GM12878 (cell line): ENCODE measurements around the gene RALB. TPM values are rescaled to one million over a fixed set of nuclear protein-coding genes. Genes with fewer than 3 reads are reported as not detected.

Experiments
- ATAC-seq: fragments of 200-7000 bp; cut with Tn5 transposase; 3 replicates; pipeline ENCODE4 v1.9.1; 2020; ENCODE audit warnings: mild to moderate bottlenecking, moderate library complexity
- BruUV-seq: library from RNA; stranded (reverse); fragments of 400-500 nt; replicated peaks from 2 replicates; lab custom pipeline; 2021; lab: Mats Ljungman, UMichigan
- CTCF ChIA-PET: fragments of 300-600 bp; sonication (Branson Sonifier 250); formaldehyde crosslinking; extraction: SDS; loops from one replicate; lab custom pipeline; 2021; ENCODE audit warnings: inconsistent platforms; lab: Yijun Ruan, JAX
- POLR2A ChIA-PET: fragments of 350-600 bp; formaldehyde crosslinking; extraction: SDS; loops from one replicate; lab custom pipeline; 2021; ENCODE audit warnings: inconsistent platforms; lab: Charles Lee
- RAD21 ChIA-PET: fragments of 300-600 bp; sonication (Branson Sonifier 250); formaldehyde crosslinking; loops from one replicate; lab custom pipeline; 2023; ENCODE audit warnings: antibody characterized with exemption; ENCODE audit not compliant: unreplicated experiment; lab: Charles Lee
- SMC1A ChIA-PET: fragments of 300-600 bp; sonication (Branson Sonifier 250); formaldehyde crosslinking; loops from one replicate; lab custom pipeline; 2023; ENCODE audit not compliant: unreplicated experiment, uncharacterized antibody; lab: Charles Lee
- DNase-seq: peaks from one replicate; pipeline ENCODE4 v3.0.0-alpha.2; 2011; ENCODE audit warnings: low read depth, low spot score
- FAIRE-seq: peaks from 3 replicates; lab custom pipeline; 2011; peaks lifted over from hg19 to GRCh38; lab: Jason Lieb, UNC
- H2AFZ ChIP-seq: 2 replicates; pipeline ENCODE4 v1.6.0; 2011; ENCODE audit warnings: low read depth, low read length, control low read depth; ENCODE audit not compliant: control insufficient read depth
- H3K27ac ChIP-seq: 2 replicates; pipeline ENCODE4 v1.5.1; 2011; ENCODE audit warnings: control low read depth; ENCODE audit not compliant: control insufficient read depth, insufficient read depth
- H3K27me3 ChIP-seq, 2 experiments: replicated peaks in 1 of 2; 2 replicates each; pipeline versions ENCODE4 v1.6.0 to v1.6.1; 2011; ENCODE audit warnings: low read length in 1 of 2; ENCODE audit not compliant: control insufficient read depth in 2 of 2, insufficient read depth in 2 of 2
- H3K36me3 ChIP-seq, 2 experiments: 2 replicates each; pipeline ENCODE4 v1.5.1; 2011; ENCODE audit warnings: low read length in 1 of 2; ENCODE audit not compliant: control insufficient read depth in 2 of 2, insufficient read depth in 2 of 2
- H3K4me1 ChIP-seq: 2 replicates; pipeline ENCODE4 v1.6.1; 2011; ENCODE audit warnings: mild to moderate bottlenecking, low read length, moderate library complexity, mixed read lengths; ENCODE audit not compliant: control insufficient read depth, insufficient read depth
- H3K4me2 ChIP-seq: 2 replicates; pipeline ENCODE4 v1.6.0; 2011; ENCODE audit warnings: control low read depth; ENCODE audit not compliant: control insufficient read depth, insufficient read depth
- H3K4me3 ChIP-seq: fragments of 200-600 bp; sonication (generic); 2 replicates; pipeline ENCODE4 v1.5.1; 2016
- H3K79me2 ChIP-seq: 2 replicates; pipeline ENCODE4 v1.6.0; 2011; ENCODE audit warnings: low read length; ENCODE audit not compliant: control insufficient read depth, insufficient read depth
- H3K9ac ChIP-seq: 2 replicates; pipeline ENCODE4 v1.8.0; 2011; ENCODE audit warnings: low read length, control low read depth, mixed read lengths; ENCODE audit not compliant: control insufficient read depth, insufficient read depth
- H3K9me3 ChIP-seq: replicated peaks from 3 replicates; pipeline ENCODE4 v1.5.1; 2011; ENCODE audit warnings: mild to moderate bottlenecking, low read length; ENCODE audit not compliant: control insufficient read depth, insufficient read depth
- H4K20me1 ChIP-seq: 2 replicates; pipeline ENCODE4 v1.6.0; 2011; ENCODE audit not compliant: control insufficient read depth, insufficient read depth
- BACH1 ChIP-seq: fragments of 450-650 bp; IDR thresholded peaks from 2 replicates; pipeline ENCODE4 v1.6.1; 2017; ENCODE audit warnings: mild to moderate bottlenecking, borderline replicate concordance
- CHD2 ChIP-seq: IDR thresholded peaks from 2 replicates; pipeline ENCODE4 v1.6.1; 2011; ENCODE audit warnings: low read depth, low read length, improper control_type of control experiment, borderline replicate concordance
- EZH2 ChIP-seq: IDR thresholded peaks from 2 replicates; pipeline ENCODE4 v1.6.1; 2012; ENCODE audit warnings: low read depth, mild to moderate bottlenecking, control low read depth, inconsistent platforms, low read length, borderline replicate concordance; ENCODE audit not compliant: control insufficient read depth
- GATAD2B ChIP-seq: fragments of 450-650 bp; conservative IDR thresholded peaks from 2 replicates; pipeline ENCODE4 v1.6.1; 2017; ENCODE audit warnings: low read depth, mild to moderate bottlenecking, moderate library complexity
- JUNB ChIP-seq: IDR thresholded peaks from 2 replicates; pipeline ENCODE4 v1.6.1; 2016; ENCODE audit warnings: antibody characterized with exemption, mild to moderate bottlenecking
- NFIC ChIP-seq: IDR thresholded peaks from 2 replicates; pipeline ENCODE4 v1.6.1; 2012; ENCODE audit warnings: low read depth, mild to moderate bottlenecking, inconsistent platforms, low read length, moderate library complexity
- PML ChIP-seq: IDR thresholded peaks from 2 replicates; pipeline ENCODE4 v1.6.1; 2012; ENCODE audit warnings: low read length, inconsistent platforms
- POLR2AphosphoS5 ChIP-seq: IDR thresholded peaks from 2 replicates; pipeline ENCODE4 v1.6.1; 2011; ENCODE audit warnings: mild to moderate bottlenecking, low read length, inconsistent platforms
- SIX5 ChIP-seq: IDR thresholded peaks from 2 replicates; pipeline ENCODE4 v1.6.1; 2011; ENCODE audit warnings: mild to moderate bottlenecking, low read depth, low read length, moderate library complexity; ENCODE audit not compliant: severe bottlenecking
- SMAD1 ChIP-seq: fragments of 450-650 bp; IDR thresholded peaks from 2 replicates; pipeline ENCODE4 v1.6.1; 2018; ENCODE audit warnings: mild to moderate bottlenecking, low read depth; ENCODE audit not compliant: partially characterized antibody
- TAF1 ChIP-seq: IDR thresholded peaks from 2 replicates; pipeline ENCODE4 v1.6.1; 2011; ENCODE audit warnings: mild to moderate bottlenecking, low read depth, low read length, borderline replicate concordance
- WGBS: methylation state at CpG from one replicate; pipeline ENCODE4 v1.1.6; 2016; ENCODE audit warnings: low lambda C conversion rate; ENCODE audit not compliant: insufficient replicate concordance, insufficient coverage; ENCODE audit errors: missing lambda C conversion rate; 5-methylcytosine and 5-hydroxymethylcytosine counted together
- in situ Hi-C: fragments of 300-500 bp; cut with MboI; formaldehyde crosslinking; loops from 9 replicates; pipeline ENCODE4 v1.14.3; 2018; ENCODE audit warnings: mixed read lengths
- intact Hi-C: fragments of 100-400 bp; cut with micrococcal nuclease; formaldehyde crosslinking; loops from one replicate; pipeline ENCODE4 v1.14.2; 2022; ENCODE audit not compliant: unreplicated experiment
- polyA plus RNA-seq, 11 experiments: library from polyadenylated mRNA; depleted of rRNA in 4 of 11; unstranded in 6 of 11; stranded (reverse) in 5 of 11; fragments of >200 nt; fragmentation: Nextera tagmentation in 4 of 11; fragmentation: Illumina TruSeq in 1 of 11; extraction: Ambion mirVana in 4 of 11; extraction: Trizol in 1 of 11; gene quantifications; 1 replicate in 1 of 11; 2 replicates in 10 of 11; pipeline versions ENCODE4 v1.2.1 to v1.2.3, GENCODE V29; 2011 to 2016; ENCODE audit warnings: inconsistent platforms in 2 of 11, missing spikeins in 2 of 11, low read depth in 1 of 11
- total RNA-seq, 4 experiments: library from RNA; depleted of rRNA in 3 of 4; stranded (reverse); fragments of >200 nt in 3 of 4; fragmentation: Illumina TruSeq in 1 of 4; extraction: Trizol in 1 of 4; gene quantifications; 2 replicates each; pipeline versions ENCODE4 v1.2.1 to v1.2.3, GENCODE V29; 2013 to 2021

Gene RALB
- total and polyA plus RNA-seq, 10 of the 15 experiments (the other 5 are each of a cell fraction or from before 2014, with no cell fraction given), result 8.3 to 54.0 (median 24.2) TPM

GRCh38 chr2:120244656-120245519 lies 7.8 kb upstream of the RALB start:
- POLR2A ChIA-PET, result no interaction called here
- DNase-seq (no peak), ATAC-seq (no peak), FAIRE-seq (no peak)
- in situ Hi-C loops (no loop called here), intact Hi-C loops (no loop called here)
- RAD21 ChIA-PET, result no interaction called here
- H3K4me1 ChIP-seq, result 0 out of 2 replicates have a peak, but pooled peaks cover 4% of the 10 kb centered on the region
- H3K27me3 ChIP-seq, result no peaks in the 10 kb centered on the region
- no peaks in the 10 kb centered on the region for H4K20me1 ChIP-seq
- H3K4me3 ChIP-seq, result no peak overlapping the region
- WGBS, result 77% methylated on average over 12 of the region's 12 CpGs
- TF ChIP-seq PML, result no peak
- no peak for TF ChIP-seq SIX5
- TF ChIP-seq TAF1, result no peak
- TF ChIP-seq POLR2AphosphoS5, result no peak
- no peak for TF ChIP-seq BACH1
- TF ChIP-seq NFIC, result no peak
- TF ChIP-seq EZH2, result no peak
- no peak for TF ChIP-seq GATAD2B
- no peak for TF ChIP-seq JUNB
- TF ChIP-seq CHD2, result no peak
- TF ChIP-seq SMAD1, result no peak
- H3K27ac ChIP-seq, result no peak overlapping the region
- CTCF ChIA-PET, result interaction anchor here (1.1 to 1.3 kb wide), 2 partner anchors 17 to 68 kb away, joined by 3 to 4 read pairs; no protein-coding TSS in a partner anchor
- H2AFZ ChIP-seq, result no peak overlapping the region
- H3K9ac ChIP-seq, result no peak overlapping the region
- peaks cover 9% of the 10 kb centered on the region; the same call in 2 of the 3 replicates for H3K9me3 ChIP-seq
- no peaks in the 10 kb centered on the region for H3K36me3 ChIP-seq
- BruUV-seq, result no TSS peak
- no peaks in the 10 kb centered on the region for H3K79me2 ChIP-seq
- H3K4me2 ChIP-seq, result no peak overlapping the region
- SMC1A ChIA-PET, result interaction anchor here (1.0 kb wide), 1 partner anchor 53 kb away, joined by 3 read pairs; no protein-coding TSS in a partner anchor
